Measurements from ENCODE around the gene HMMR. TPM values are rescaled to one million over a fixed set of nuclear protein-coding genes. Genes with fewer than 3 reads are reported as not detected.

HMMR gene
- total and polyA plus RNA-seq, 9 of the 15 experiments (the other 6 are each of a cell fraction or from before 2014, with no cell fraction given) = 74.9 to 133 (median 90.8) TPM

- TF ChIP-seq HMGXB4 (CRISPR knock-in tag; IDR thresholded peaks at IDR 0.05) (peak; percentile 86), KDM1A (IDR thresholded peaks at IDR 0.05) (no peak), PHB (CRISPR knock-in tag; IDR thresholded peaks at IDR 0.05) (peak; percentile 58; the same call in 1 of the 2 replicates), FOXJ3 (CRISPR knock-in tag; IDR thresholded peaks at IDR 0.05) (no peak), ATF3 (IDR thresholded peaks at IDR 0.05) (no peak; the same call in 1 of the 2 replicates), ATF3 (CRISPR knock-in tag; conservative IDR thresholded peaks at IDR 0.05) (no peak), KLF1 (tag; IDR thresholded peaks at IDR 0.05) (0 out of 2 replicates have a peak, but pooled peaks have one; percentile 57), ZNF668 (CRISPR knock-in tag; IDR thresholded peaks at IDR 0.05) (no peak), ARHGAP35 (IDR thresholded peaks at IDR 0.05; ENCODE audit: partially characterized antibody) (no peak), ZNF384 (IDR thresholded peaks at IDR 0.05; ENCODE audit: low read depth, low read length) (no peak), ZNF143 (CRISPR knock-in tag; IDR thresholded peaks at IDR 0.05) (no peak), ESRRB (CRISPR knock-in tag; IDR thresholded peaks at IDR 0.05; ENCODE audit: borderline replicate concordance) (0 out of 2 replicates have a peak, but pooled peaks have one; percentile 9), CEBPG (CRISPR knock-in tag; IDR thresholded peaks at IDR 0.05) (peak; percentile 43; the same call in 1 of the 2 replicates), CEBPG (tag; conservative IDR thresholded peaks at IDR 0.05 in 1 of 2, IDR thresholded peaks at IDR 0.05 in 1 of 2) (peak; percentile 68 to 81), ZNF583 (CRISPR knock-in tag; IDR thresholded peaks at IDR 0.05) (0 out of 2 replicates have a peak, but pooled peaks have one; percentile 39), REST (IDR thresholded peaks at IDR 0.05; ENCODE audit: borderline replicate concordance) (peak; percentile 95), REST (CRISPR knock-in tag; IDR thresholded peaks at IDR 0.05; ENCODE audit: low read depth) (peak; percentile 78; the same call in 1 of the 2 replicates)
These were observed 442 bp upstream of the HMMR start, which contains the start of gene NUDCD2 (continued) for GRCh38 chr5:163459819-163460561.

Data from K562 (cell line).